HG03575 (cell line): ENCODE results near the gene GPC3.

Experiments used
- ATAC-seq: cut with Tn5 transposase; IDR thresholded peaks from one replicate; pipeline ENCODE4 v1.9.1; 2021; ENCODE audit not compliant: unreplicated experiment, insufficient number of reproducible peaks, low FRiP score; ENCODE audit errors: extremely low read depth

GPC3 gene

DNA sequence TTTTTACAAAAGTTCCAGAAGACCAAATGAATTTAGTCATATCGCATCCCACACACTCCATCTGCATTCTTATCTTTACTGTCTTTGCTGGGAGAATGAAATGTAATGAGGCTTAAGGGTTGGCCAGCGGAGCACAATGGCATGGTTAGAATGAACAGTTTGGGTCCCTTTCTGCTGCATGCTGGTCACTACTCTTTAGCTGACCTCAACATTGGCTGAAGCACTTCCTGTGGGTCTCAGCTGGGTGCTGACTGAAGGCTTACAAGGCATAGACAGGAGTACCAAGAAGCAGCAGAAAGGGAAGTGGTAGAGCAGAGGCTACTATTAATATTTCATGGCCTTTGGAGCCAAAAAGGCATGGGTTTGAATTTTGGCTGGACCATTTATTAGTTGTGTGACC, 410.7 kb downstream of the GPC3 start:
- no peak for ATAC-seq

DNA sequence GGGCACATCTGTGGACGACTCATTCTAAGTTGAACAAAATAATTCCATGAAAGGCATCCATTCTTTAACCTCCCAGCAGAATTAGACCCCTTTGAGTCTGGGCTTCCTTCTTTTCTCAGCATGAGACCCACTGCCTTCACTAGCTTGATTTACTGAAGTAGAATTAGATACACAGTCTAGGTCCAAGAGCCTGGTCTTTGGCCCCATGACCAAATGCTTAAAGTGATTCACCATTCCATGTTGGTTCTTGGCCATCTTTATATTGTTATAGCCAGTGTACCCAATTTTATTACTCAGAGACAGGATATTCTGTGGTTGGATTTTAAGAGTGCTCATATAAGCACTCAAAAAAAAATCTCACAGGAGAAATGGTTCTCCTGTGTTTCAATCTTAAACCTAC, 414.8 kb downstream of the GPC3 start:
- no peak for ATAC-seq

DNA sequence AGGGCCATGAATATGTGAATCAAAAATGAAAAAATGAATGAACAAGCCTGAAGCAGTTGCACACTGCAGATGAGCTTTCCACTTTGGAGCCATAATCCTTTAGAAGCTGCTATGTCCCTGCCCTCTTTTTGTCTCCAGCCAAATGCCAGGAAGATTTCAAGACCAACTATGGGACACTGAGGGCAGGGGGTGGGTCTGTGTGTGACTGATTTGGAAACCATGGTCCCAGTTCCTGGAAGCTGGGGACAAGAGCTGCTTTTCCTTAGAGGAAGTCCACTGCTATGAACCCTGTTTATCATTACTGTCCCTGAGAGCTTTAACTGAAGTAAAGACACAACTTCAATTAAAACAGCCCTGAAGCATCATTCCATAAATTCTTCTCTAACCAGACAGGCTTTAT, 416.2 kb downstream of the GPC3 start:
- no peak for ATAC-seq

DNA sequence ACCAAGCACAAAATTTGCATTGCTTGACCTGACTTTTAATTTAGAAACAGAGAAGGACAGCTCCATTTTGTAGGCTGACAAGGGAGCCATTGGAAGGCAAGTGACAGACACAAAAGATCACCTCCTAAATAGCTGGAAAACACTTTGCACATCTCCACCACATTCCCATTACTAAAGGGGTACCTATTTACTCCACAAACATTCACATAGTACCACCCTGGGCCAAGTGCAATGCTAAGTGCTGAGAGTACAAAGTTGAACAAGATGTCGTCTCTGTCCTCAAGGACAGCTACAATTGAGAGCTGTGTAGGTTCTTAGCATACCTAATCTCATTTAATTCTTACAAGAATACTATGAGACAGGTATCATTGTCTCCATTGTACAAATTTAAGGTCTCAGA, 417.3 kb downstream of the GPC3 start:
- ATAC-seq, result no peak

DNA sequence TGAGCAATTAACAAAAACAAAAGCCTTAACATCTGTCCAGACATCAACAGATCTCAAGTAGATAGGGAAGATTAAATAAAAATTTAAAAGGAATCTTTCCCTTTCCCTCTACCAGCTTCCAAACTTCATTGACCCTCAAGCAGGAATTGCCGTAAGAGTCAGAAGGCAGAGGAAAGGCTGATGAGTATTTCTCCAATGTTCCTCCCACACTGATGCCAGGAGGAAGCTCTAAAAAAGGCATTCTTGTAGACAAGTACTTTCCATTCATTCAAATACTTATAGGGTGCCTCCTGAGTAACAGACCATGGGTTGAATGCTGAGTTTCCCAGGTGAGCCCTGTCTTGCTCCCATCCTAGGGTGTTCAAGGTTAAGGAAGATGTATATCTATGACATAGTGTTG, 418.5 kb downstream of the GPC3 start:
- ATAC-seq, result no peak

DNA sequence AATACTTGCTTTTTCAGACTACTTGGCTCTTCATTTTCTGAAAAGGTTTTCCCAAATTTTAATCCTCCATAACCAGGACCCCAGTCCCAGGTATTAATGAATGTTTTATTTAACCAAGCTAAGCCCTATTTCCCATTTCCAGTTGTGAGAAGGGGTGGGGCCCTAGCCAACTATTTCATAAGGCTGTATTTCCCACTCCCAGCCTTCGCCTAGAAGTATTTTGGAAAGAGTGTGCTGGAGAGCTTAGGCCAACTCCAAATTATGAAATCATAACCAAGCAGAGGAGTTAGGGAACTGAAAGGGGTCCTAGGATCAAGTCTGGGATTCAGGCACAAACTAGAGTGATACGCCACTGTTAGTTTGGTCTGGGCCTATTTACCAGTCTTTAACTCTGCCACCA, 421.7 kb downstream of the GPC3 start:
- no peak for ATAC-seq

DNA sequence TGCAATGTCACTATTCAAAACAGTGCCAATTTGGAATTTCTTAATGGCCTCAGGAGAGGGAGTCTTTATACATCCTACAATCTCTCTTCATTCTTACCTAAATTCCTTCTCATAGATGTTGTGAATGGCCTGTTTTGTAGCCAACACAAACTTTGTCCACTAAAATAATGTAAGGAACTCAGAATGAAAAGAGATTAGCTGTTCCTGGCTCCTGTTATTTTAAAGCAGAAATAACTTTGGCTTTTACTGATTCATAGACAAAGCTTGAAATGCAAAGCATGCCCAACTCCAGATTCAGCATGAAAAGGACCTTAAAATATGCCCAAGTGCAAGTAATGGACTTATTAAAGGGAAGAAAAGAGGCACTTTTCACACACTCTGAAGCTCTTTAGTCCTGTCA, 424.1 kb downstream of the GPC3 start:
- no peak for ATAC-seq

DNA sequence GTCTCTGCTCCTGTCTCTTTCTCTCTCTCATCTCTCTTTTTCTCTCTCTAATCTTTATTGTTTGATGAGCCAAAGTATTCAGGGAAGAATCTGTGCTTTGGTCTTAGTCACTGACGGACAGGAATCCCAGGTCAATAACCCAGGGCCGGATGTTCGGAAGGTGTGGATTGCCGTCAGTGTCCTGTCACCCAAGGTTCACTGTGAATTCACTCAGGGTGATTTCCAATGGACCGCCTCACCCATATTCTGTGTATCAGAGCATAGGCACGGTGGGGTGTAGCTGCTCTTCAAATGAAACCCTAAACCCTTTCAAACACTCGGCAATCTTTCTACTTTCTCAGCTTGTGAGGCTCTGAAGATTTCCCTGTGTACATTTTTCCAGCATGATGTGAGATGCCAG, 425.5 kb downstream of the GPC3 start:
- ATAC-seq, result no peak

DNA sequence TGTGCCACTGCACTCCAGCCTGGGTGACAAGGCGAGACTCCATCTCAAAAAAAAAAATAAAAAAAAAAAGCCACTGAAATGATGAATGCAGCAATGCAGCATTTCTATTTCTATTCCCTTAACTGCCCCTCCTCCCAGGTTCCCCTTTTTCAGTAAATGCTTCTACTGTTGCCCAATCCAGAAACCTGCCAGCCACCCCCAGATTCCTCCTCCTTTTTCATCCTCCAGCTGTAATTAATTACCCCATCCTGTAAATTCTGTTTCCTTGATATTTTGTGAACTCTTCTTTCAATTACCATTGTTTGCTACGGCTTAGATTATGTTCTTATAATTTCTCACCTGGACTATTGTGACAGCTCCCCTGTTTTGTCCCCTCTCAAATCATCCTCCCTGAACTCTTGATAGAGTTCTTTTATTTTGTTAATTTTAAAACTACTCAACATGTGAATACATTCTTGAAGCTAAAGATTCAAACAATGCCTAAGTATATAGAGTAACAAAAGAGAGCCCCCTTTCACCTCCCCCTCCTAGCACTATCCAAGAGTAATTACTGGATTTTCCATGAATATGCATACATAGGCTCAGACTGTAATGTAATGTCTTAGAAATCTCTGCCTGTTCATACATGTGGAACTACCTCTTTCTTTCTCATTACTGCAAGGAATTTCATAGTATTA, 429.5 kb downstream of the GPC3 start:
- ATAC-seq, result no peak

DNA sequence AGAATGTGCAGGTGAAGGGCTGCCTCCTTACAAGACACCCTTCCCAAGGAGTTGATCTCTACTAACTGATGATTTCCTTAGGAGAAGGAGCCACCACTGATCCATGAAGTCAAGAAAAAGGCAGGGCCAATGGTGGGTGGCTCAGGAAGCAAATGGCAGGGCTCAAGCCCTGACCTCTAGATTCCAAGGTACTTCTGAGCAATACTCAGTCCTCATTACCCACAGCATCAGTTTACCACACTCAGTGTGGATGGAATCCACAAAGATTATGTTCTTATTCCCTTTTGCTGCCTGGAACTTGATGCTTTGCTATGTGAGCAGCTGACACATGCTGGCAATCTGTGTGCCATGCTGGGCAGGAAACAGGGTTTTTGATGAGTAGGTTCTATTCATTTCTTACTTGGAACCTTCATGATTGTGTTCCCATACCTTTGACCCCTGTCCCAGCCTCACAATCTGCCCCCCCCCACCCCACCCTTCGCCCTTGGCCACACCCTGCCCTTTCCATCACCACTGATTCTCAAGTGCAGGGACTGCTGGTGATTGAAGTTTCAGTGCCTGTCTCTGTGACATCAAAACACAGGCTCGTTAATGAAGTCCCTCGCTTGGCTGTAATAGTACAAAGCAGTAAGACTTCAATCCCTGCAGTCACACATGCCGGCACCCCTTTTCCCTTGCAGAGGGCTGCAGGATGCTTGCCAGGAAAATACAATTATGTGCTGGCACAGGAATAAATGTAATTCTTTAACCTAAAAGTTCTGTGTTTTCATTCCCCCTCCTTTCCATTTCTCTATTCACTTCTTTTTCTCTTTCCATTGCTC, 434.5 kb downstream of the GPC3 start:
- no peak for ATAC-seq

DNA sequence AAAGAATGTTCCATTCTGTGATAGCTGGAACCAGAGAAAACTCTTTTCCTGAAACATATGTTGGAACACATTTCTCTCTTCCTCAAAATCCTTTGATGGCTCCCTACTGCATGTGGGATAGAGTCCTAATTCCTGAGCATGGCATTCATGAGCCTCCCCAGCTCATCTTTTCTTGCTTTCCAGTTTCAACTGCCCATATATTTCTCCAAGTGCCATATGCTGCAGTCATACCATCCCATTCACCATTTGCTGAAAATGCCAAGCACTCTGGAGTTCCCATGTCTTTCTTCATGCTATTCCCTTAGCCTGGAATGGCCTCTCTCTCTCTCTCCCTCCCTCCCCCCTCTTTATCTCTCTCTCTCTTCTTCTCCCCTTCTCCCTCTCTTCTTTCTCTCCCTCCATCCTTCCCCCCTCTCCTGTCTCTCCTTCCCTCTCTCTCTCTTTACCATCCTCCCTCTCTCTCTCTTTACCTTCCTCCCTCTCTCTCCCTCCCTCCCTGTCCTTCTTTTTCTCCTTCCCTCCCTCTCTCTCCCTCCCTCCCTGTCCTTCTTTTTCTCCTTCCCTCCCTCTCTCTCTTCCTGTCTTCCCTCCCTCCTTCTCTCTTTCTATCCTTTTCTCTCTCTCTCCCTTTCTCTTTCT, 436.0 kb downstream of the GPC3 start:
- ATAC-seq, result no peak

DNA sequence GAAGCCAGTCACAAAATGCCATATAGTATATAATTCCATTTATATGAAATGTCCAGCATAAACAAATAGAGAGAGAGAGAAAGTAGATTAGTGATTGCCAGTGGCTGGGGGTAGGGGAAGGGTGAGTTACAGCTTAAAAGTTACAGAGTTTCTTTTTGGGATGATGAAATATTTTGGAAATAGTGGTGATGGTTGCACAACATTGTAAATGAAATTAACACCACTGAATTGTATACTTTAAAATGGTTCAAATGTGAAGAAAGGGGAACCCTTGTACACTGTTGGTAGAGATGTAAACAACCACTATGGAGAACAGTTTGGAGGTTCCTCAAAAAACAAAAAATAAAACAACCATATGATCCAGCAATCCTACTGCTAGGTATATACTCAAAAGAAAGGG, 439.0 kb downstream of the GPC3 start:
- no peak for ATAC-seq

DNA sequence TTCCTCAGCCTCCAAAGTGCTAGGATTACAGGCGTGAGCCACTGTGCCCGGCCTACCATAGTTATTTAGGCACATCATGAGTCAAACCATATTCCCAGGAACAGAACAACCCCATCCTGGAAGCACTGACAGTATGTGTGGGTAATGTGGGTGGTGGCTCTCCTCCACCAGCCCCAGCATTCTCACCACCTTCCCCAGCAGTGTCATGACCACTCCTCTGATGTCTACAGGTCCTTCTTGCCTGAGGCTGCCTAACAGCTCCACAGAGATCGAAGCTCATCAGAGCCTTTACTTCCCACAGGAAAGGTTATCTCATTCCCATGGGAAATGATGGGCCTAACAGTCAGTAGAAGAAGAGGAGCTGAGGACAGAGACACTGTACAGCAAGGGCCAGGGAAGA, 440.6 kb downstream of the GPC3 start:
- no peak for ATAC-seq

DNA sequence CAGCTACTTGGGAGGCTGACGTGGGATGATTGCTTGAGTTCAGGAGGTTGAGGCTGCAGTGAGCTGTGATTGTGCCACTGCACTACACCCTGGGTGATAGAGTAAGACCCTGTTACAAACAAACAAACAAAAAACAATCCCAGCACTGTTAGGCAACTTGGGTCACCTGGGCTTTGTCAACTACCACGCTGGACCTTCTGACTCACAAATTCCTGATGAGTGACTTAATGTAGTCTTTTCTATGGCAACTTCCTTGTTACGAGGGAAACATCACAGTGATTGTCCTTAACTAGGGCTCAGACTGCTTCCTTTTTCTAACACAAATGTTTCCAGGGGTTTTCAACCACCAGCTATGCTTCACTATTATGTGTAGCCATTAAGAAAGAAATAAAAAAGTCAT, 441.3 kb downstream of the GPC3 start:
- ATAC-seq, result no peak

DNA sequence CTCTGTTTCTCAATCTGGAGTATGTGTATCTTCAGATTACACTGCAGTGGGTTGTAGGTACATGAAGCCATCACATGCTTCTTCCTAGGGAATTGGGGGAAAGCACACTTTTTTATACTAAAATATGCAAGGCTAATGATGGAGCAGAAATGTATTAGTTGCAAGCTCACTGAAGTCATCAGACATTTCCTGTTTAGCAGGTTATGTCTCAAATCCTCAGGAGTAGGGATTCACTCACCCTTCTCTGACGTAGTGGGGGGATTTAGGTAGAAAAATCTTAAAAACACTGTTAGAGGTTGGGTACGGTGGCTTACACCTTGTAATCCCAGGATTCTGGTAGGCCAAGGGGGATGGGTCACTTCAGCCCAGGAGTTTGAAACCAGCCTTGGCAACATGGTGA, 441.7 kb downstream of the GPC3 start:
- no peak for ATAC-seq

DNA sequence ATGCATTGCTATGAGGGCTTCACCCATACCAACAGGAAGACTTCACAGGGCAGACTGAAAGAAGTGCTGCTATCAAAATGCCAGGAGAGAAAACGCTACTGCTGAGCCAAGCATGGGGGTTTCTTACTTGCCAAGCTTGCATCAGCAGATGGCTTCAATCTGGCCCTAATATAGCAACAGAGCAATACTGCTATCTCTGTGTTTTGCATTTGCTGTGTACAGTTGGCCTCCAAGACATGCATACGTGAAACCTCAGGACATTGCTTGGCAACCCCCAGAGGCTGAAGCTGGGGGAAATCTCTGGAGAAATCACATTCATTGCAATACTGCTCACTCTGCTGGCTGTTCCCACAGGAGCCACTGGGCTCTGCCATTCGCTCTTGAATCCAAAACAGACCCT, 442.9 kb downstream of the GPC3 start:
- ATAC-seq, result no peak

DNA sequence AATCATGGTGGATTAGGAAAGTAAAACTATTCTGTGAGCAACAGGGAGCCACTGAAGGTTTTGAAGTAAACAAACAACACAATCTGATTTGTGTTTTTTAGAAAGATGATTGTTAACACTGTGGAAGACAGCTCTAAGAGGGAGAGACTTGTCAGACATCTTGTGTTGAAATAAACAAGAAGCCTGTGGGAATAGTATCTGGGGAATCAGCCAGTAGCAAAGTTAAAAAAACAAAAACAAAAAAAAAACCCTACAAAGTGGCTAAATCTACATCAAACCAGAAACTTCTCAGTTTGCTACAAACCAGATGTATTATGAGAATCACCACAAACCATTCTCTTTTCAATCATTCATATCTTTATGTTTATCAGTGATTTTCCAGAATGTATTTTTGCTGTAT, 444.4 kb downstream of the GPC3 start:
- ATAC-seq, result no peak

DNA sequence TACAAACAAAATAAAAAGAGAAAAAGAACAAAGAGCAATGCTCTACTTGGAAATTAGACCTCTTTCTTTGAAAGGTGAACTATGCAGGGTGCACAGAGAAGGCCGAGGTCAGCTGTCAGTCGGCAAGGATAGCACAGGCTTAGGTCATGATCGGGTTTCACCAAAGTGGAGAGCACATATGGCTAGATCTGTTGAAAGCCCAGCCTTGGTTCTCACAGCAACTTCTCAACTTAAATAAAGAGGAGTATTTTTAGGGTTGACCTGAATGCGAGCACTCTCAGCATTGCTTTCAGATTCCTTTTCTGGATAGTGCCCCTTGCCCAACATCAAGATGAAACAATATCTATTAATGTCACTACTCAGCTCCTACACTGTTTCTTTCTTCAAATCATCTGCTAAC, 447.2 kb downstream of the GPC3 start:
- no peak for ATAC-seq

DNA sequence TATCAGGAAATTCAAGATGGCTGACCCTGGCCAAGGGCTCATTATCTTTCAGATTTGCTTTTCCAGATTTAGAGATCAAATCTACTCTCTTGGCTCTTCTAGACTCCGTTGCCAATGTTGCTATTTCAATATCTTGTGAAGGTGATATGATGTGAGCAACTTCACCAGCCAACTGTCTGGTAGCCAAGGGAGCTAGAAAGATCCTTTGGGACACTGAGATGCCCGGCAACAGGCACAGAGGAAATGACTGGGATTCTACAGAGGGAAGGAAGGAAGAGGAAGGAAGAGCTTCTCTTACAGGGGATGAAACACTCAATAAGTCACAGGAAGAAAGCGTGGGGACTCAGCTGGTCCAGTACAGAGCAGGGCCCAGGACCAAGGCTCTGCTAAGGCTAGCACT, 448.3 kb downstream of the GPC3 start:
- no peak for ATAC-seq

DNA sequence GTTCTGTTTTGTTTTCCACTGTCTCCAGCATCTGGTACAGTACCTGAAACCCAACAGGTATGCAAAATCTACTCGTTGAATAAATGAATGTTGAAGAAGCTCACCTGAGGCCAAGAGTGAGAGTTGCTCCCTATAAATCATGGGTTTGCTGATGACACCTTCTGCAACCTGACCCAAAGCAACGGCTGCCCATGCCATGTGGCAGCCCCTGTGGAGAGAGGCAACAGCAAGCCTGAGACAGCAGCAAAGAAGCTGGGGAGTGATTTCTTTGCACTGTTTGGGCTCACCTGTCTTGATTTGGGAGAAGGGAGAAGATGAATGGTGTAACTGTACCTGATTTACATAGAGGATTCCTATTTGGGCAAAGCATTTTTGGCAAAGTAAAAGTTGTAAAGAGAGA, 450.3 kb downstream of the GPC3 start:
- no peak for ATAC-seq
